ENCODE results near the gene FRMPD3.
"Not testable (repeated sequence)": the region's sequence is repeated elsewhere in the genome, so short reads cannot be mapped to it uniquely, and the experiment has no call there.

FRMPD3 gene

DNA sequence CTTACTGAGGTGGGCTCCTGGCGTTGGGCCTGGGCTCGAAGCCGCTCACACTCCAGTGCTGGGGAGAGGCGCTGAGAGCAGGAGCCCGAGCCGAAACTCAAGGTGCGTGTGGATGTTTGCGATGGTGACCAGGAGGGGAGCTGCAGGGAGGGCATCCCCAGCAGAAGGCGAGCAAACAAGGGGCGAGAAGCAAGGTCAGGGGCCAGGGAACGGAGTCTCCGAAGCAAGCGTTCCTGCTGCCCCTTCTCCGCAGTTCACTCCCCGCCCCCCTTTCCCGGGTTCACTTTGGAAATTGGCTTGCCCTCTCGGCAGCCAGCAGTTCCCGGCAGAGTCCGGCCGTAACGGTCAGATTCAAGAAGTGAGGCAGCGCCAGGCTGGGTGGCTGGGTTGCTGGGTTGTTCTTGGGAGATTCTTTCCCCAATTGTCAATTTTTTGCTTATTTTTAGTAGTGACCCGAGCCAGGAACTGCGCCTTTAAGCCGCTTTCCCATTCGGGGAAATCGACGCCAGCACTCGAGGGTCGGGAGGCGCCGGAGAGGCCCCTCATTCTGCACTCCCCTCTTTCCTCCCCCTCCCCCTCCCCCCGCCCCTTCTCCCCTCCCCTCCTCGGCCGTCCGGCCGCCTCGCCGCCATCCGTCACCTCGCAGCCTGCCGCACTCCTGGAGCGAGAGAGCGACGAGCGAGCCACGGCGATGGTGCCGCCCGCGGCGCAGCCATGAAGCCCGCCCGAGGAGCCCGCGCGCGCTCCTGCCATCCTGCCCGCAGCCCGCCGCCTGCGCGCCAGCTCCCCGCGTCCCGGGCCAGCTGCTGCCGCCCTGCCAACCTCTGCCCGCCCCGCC lies at the start of gene FRMPD3:
Gene FRMPD3, plus strand, starts transcription at position 655 of the 838 bp plus-strand sequence. CDS start 76,937 bp downstream, outside the sequence.
- peak; percentile 46 for DNase-seq

DNA sequence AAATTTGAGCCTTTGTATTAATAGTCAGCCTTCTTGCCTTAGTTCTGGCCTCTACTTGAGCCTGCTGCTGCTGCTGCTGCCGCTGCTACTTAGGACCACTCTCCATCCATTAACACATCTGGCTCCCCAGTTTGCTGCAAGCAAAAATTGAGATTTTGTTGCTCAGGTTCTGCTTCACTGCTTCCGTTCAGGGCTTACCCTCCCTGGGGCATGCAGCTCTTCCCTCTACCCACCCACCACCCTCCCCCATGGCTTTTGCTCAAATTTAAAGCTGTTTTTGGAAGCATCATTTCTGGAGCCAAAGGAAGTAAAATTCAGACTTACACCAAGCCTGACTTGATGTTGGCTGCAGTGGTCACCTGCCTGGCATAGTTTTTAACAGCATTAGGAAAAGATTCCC lies 28.9 kb upstream of the FRMPD3 start:
- no peak for DNase-seq

DNA sequence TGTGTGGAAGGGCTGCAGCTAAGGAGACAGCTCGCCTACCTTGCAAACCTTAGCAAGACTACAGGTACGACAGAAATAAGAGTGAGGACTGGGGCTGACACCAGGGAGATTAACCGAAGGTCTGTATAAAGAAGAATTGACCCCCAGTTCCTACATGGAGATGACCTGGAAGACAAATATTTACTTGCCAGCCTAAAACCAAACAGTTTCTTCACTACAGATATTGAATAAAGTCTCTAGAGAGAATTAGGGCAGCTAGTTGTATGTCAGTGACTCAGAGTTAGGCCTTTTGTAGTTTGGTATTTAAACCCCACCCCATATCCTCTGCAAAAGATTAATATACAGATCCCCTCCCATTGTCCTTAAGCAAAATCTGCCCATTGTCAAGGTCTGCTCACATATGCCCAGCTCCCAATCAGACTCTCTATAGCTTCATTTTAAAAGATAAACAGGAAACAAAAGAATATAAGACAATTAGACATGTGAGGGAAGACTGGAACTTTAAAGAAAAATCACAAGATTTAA lies 28.1 kb upstream of the FRMPD3 start:
- DNase-seq: no peak

DNA sequence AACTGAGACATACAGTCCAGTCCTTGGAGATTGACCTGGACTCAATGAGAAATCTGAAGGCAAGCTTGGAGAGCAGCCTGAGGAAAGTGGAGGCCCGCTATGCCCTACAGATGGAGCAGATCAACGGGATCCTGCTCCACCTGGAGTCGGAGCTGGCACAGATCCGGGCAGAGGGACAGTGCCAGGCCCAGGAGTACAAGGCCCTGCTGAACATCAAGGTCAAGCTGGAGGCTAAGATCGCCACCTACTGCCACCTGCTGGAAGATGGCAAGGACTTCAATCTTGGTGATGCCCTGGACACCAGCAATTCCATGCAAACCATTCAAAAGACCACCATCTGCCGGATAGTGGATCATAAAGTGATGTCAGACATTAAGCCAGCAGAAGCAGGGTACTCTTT lies 20.4 kb upstream of the FRMPD3 start:
- DNase-seq: no peak

DNA sequence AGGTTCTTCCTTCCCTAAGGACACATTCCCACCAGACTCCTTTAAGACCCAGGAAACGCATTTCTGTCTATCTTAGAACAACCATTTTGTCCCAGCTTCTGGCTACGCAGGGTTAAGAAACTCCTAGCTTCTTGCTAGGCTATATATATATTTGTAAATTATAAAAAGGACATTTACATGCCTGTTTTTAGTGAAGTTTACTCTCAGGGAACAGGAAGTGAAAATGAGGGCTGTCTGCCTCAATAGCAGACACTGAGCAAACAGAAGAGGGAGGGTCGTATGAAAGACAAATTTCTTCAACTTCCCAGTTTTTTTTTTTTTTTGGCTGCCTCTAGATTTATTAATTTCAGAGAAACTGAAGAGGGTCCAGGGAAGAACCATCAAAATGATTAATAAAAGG lies 9.3 kb upstream of the FRMPD3 start:
- no peak for DNase-seq

DNA sequence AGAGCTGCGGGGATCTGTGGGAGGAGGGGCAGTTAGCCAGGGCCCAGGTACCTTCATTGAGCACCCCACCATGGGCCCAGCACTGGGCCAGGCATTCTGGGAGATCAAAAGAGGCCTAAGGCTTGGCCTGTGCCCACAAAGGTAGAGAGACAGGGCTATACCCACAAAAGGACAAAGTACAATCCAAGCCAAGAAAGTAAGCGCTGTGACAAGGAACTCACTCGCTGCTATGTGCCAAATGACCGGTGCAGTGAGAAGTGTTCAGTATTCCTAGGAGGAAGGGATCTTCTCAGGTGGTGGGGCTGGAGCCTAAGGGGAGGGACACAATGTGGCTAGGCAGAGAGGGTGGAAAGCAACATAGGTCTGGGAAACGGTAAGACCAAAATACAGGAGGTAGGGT lies 8.8 kb upstream of the FRMPD3 start:
- no peak for DNase-seq

GRCh38 chrX:107442914-107443527 lies 6.4 kb upstream of the FRMPD3 start:
- DNase-seq: no peak

DNA sequence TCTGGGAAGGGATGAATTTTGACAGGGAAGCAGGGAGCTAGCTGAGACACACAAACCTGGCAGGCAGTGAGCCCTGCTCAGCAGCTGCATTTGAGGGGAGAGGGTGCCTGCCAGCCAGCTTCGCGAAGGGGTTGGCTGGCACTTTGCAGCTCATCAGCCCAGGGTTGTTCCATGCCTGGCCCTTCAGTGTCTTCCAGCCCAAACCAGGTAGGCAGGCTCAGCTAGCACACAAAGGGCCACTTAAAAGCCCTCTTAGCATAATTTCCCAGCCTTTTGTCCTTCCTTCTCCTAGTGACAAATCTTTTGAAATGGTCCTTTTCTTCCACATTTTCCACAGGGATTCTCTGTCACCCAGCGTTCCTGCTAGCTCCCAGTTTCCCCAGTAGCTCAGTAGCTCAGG lies 4.3 kb upstream of the FRMPD3 start:
- DNase-seq: peak; percentile 5

- DNase-seq: no peak
Observed at GRCh38 chrX:107445631-107446030, 3.8 kb upstream of the FRMPD3 start.

GRCh38 chrX:107447642-107448041 lies 1.8 kb upstream of the FRMPD3 start:
- no peak for DNase-seq

DNA sequence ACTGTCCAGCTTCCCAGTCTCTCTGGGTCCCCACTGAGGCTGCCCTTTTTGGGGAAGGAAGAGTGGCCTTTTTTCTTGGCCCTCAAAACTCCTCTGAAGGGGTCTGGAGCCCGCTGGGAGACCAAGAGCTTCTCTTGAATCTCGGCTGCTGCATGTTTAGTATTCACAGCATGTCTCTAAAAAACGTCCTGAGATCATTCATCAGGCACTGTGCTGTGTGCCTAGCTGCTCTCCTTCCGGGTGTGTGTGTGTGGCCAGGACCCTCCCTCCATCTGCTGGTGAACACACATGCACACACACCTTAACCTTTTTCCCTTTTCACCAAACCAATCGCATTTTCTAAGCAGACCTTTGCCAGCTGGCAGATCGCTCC lies 841 bp upstream of the FRMPD3 start:
- DNase-seq: no peak

- DNase-seq: no peak
Observed at GRCh38 chrX:107450823-107451509, 1.5 kb downstream of the FRMPD3 start.

- DNase-seq: no peak
Observed at GRCh38 chrX:107451731-107452130, 2.3 kb downstream of the FRMPD3 start.

DNA sequence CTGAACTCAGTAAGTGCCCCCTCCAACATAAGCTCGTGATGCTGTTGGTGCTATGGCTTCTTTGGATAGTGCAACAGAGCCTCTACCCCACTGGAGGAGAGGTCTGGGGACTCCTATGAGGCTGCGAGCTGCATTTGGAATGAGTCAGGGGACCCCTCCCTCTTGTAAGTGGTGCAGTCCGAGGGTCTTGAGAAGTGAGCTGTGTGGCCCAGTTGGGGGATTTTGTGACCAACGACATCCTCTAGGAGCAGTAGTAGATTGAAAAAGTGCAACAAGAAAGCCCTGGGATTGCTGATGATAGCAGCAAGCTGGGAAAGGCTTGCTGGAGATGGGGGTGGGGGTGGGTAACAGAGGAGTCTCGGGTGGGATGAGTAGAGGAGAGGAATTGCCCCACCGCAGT lies 3.1 kb downstream of the FRMPD3 start:
- DNase-seq: no peak

- DNase-seq: no peak
Observed at GRCh38 chrX:107454302-107454701, 4.8 kb downstream of the FRMPD3 start.

DNA sequence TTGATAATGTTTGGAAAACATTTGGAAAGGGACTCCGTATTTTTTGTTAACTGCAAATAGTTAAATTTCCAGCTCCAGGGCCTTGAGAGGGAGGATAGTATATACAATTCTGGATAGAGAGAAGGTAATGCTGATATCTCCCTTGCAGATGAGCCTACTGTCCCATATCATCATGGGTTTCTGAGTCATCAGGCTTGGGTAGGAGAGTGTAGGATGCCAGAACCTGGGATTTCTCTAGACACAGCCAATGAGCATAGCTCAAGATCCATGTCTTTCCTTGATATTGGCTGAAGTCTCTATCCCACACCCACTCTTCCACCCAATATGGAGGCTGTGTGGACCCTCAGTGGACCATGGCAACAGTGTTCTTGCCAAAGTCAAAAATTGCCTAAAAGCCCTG lies 7.8 kb downstream of the FRMPD3 start:
- no peak for DNase-seq

DNA sequence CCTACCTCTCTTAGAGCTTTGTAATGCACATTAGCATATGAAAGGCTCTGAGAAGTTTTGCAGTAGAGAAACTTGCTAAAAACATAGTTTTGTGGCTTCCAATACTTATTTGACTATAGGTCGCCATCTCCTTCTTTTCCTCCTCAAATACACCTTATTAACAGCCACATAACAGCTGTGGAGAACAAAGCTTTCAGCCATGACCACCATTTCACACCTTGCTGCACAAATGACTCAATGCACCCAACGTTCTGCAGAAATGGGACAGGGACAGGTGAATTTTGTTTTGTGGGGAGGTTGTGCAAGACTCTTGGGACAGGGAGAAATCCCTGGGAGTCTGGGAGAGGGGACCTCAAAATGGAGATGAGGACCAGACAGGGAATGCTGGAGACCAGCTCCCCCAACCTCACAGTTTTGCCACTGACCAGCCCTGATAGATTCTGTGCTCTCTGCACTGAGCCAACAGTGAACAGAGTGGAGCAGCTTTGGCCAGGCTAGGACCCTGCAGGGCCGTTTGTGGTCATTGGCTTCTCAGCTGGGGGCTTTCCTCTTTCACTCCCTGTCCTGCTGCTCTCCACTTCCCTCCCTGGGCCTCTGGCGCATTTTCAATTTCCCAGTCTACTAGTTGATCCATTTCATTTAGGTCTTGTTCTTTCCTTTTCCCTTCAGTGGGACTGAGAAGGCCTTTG lies 16.6 kb downstream of the FRMPD3 start:
- DNase-seq: no peak

DNA sequence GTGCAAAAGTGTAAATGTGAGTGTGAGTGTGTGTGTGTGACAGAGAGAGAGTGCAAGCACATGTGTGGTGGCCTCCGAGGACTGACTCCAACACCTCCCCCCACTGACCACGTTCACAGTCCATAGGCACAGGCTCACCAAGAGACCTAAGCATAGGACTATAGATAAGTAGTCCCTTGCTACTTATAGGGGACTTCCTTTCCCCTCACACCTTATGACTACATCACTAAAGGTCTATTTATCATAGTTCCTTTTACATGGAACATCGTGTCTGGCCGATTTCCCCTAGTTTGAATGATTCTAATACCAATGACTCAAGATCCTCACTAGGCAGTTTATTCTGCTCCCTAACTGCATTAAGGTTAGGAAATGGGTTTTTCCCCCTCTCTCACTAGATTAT lies 17.8 kb downstream of the FRMPD3 start:
- DNase-seq: no peak

- no peak for DNase-seq
Observed at GRCh38 chrX:107470198-107470597, 20.7 kb downstream of the FRMPD3 start.

- DNase-seq: no peak
Observed at GRCh38 chrX:107470971-107471370, 21.5 kb downstream of the FRMPD3 start.

DNA sequence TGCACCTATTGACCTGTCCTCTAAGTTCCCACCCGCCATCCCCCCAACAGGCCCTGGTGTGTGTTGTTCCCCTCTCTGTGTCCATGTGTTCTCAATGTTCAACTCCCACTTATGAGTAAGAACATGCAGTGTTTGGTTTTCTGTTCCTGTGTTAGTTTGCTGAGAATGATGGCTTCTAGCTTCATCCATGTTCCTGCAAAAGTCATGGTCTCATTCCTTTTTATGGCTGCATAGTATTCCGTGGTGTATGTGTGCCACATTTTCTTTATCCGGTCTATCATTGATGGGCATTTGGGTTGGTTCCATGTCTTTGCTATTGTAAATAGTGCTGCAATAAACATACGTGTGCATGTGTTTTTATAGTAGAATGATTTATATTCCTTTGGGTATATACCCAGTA lies 22.0 kb downstream of the FRMPD3 start:
- not testable (repeated sequence) for DNase-seq

GRCh38 chrX:107477406-107477805 lies 28.0 kb downstream of the FRMPD3 start:
- DNase-seq: no peak

- DNase-seq: no peak
Observed at GRCh38 chrX:107480272-107480671, 30.8 kb downstream of the FRMPD3 start.

All from NCI-H1105 treated with DMSO at 0.1 percent for 48 hours (cell line).